Measurements from ENCODE around the gene PARP2. TPM values are rescaled to one million over a fixed set of nuclear protein-coding genes. Genes with fewer than 3 reads are reported as not detected.

The PARP2 gene
- total and polyA plus RNA-seq, 2 donors (not counting 3 experiments of a cell fraction or from before 2014, with no cell fraction given), result 15.7 to 30.6 TPM

DNA sequence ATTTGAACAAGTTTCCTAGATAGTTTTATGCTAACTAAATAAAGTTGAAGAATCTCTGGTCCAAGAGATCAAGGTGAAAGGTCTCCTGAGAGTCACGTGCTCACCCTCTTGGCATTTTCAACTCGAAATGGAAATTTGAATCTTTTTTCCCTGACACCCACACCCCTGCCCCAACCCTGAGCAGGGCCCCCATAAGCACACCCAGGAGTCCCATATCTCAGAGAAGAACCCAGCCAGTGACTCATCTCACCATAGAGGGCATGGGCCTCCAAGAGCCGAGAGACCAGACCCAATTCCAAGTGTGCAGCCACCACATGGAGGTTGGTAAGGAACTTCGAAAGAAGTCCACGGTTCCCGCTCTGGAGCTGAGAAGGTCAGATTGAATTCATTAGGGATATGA lies 37.2 kb downstream of the PARP2 start:
- intact Hi-C loops (cut with micrococcal nuclease) (no loop called here), dilution Hi-C loops (cut with MboI; ENCODE audit: extremely low pct_ligation_motif_present, low sequenced_read_pairs) (no loop called here)
- no peaks in the 10 kb centered on the region for H3K79me2 ChIP-seq (ENCODE audit: control insufficient read depth, insufficient read depth, low read length)
- TF ChIP-seq, protein P1, sequence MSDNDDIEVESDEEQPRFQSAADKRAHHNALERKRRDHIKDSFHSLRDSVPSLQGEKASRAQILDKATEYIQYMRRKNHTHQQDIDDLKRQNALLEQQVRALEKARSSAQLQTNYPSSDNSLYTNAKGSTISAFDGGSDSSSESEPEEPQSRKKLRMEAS (IDR thresholded peaks at IDR 0.05; ENCODE audit: insufficient read depth, insufficient read length), result no peak
- TF ChIP-seq, protein P2, sequence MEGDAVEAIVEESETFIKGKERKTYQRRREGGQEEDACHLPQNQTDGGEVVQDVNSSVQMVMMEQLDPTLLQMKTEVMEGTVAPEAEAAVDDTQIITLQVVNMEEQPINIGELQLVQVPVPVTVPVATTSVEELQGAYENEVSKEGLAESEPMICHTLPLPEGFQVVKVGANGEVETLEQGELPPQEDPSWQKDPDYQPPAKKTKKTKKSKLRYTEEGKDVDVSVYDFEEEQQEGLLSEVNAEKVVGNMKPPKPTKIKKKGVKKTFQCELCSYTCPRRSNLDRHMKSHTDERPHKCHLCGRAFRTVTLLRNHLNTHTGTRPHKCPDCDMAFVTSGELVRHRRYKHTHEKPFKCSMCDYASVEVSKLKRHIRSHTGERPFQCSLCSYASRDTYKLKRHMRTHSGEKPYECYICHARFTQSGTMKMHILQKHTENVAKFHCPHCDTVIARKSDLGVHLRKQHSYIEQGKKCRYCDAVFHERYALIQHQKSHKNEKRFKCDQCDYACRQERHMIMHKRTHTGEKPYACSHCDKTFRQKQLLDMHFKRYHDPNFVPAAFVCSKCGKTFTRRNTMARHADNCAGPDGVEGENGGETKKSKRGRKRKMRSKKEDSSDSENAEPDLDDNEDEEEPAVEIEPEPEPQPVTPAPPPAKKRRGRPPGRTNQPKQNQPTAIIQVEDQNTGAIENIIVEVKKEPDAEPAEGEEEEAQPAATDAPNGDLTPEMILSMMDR (IDR thresholded peaks at IDR 0.05; ENCODE audit: extremely low read depth in 1 of 2, insufficient read depth in 1 of 2, low read depth in 1 of 2, low read length in 2 of 2), result no peak
- TF ChIP-seq JUN (IDR thresholded peaks at IDR 0.05; ENCODE audit: borderline replicate concordance, insufficient read depth, insufficient read length, low read depth), result no peak
- TF ChIP-seq GATA2 (IDR thresholded peaks at IDR 0.05; ENCODE audit: insufficient read depth, insufficient read length, low read depth, low read length), result no peak
- no peak for TF ChIP-seq POLR2AphosphoS5 (IDR thresholded peaks at IDR 0.05; ENCODE audit: insufficient read depth, low read depth, low read length)
- TF ChIP-seq EZH2 (IDR thresholded peaks at IDR 0.05; ENCODE audit: borderline replicate concordance, low read depth, low read length, severe bottlenecking), result no peak
- TF ChIP-seq FOS (IDR thresholded peaks at IDR 0.05; ENCODE audit: borderline replicate concordance, insufficient read depth, low read length), result no peak
- no peak for TF ChIP-seq MYC (IDR thresholded peaks at IDR 0.05; ENCODE audit: low read depth, low read length)
- no peak for TF ChIP-seq POLR2A (IDR thresholded peaks at IDR 0.05; ENCODE audit: low read depth, low read length)
- no peaks in the 10 kb centered on the region for H4K20me1 ChIP-seq (replicated peaks; ENCODE audit: control insufficient read depth, extremely low read depth, insufficient read depth, low read length)
- no peak overlapping the region for H2AFZ ChIP-seq (ENCODE audit: low read depth, low read length)
- H3K27me3 ChIP-seq (ENCODE audit: control insufficient read depth in 2 of 2, insufficient read depth in 2 of 2, low read length in 2 of 2), result no peaks in the 10 kb centered on the region
- FAIRE-seq, result no peak
- H3K9me3 ChIP-seq (replicated peaks; ENCODE audit: control insufficient read depth, insufficient read depth, low read length), result no peaks in the 10 kb centered on the region
- H3K4me3 ChIP-seq (replicated peaks in 1 of 3; ENCODE audit: insufficient read depth in 1 of 3, low read depth in 1 of 3, low read length in 3 of 3), result no peak overlapping the region
- no peak overlapping the region for H3K9ac ChIP-seq (replicated peaks; ENCODE audit: extremely low read depth, insufficient read depth, low read length)
- CTCF ChIA-PET, result interaction anchor here (0.9 to 1.6 kb wide), 2 partner anchors 35 to 68 kb away, joined by 3 read pairs; no protein-coding TSS in a partner anchor
- no TSS peak for BruUV-seq (replicated peaks)
- peaks cover 26 to 79% of the 10 kb centered on the region in 2 experiments for H3K36me3 ChIP-seq (ENCODE audit: control insufficient read depth in 2 of 2, extremely low read depth in 1 of 2, insufficient read depth in 2 of 2, low read length in 2 of 2)
- POLR2A ChIA-PET, result no interaction called here
- H3K4me2 ChIP-seq (ENCODE audit: insufficient read depth, low read length), result no peak overlapping the region
- no peak overlapping the region for H3K27ac ChIP-seq (ENCODE audit: insufficient read depth, low read depth, low read length)
- H3K4me1 ChIP-seq (ENCODE audit: control insufficient read depth, extremely low read depth, insufficient read depth, low read length), result no peaks in the 10 kb centered on the region
- H3K9me1 ChIP-seq (replicated peaks; ENCODE audit: control insufficient read depth, extremely low read depth, insufficient read depth, low read length), result no peaks in the 10 kb centered on the region
- no peak for DNase-seq (ENCODE audit: low read depth, low spot score)
